Forelimb muscle (tissue), 1 donor: Measurements from ENCODE around the gene SDC1. TPM values are rescaled to one million over a fixed set of nuclear protein-coding genes. Genes with fewer than 3 reads are reported as not detected.

Experiments used
- DNase-seq: peaks from one replicate; pipeline ENCODE4 v3.0.0-alpha.2; 2013; ENCODE audit warnings: low read depth
- polyA plus RNA-seq: library from polyadenylated mRNA; unstranded; fragments of 120-200 nt; gene quantifications from one replicate; pipeline ENCODE4 v1.2.1, GENCODE V29; 2013; ENCODE audit not compliant: insufficient read length

SDC1 gene
- polyA plus RNA-seq, 1 donor: 6.0 TPM

GRCh38 chr2:20170704-20171250, 54.2 kb downstream of the SDC1 start:
- DNase-seq: no peak

- DNase-seq: no peak
These were observed 54.9 kb downstream of the SDC1 start for GRCh38 chr2:20169796-20170703.

- no peak for DNase-seq
These were observed 55.9 kb downstream of the SDC1 start for GRCh38 chr2:20168727-20169696.

- no peak for DNase-seq
These were observed 56.7 kb downstream of the SDC1 start for GRCh38 chr2:20168048-20168726.

- no peak for DNase-seq
These were observed 57.6 kb downstream of the SDC1 start for GRCh38 chr2:20167356-20167755.

- DNase-seq: no peak
These were observed 59.0 kb downstream of the SDC1 start for GRCh38 chr2:20165677-20166509.

GRCh38 chr2:20164734-20165478, 60.0 kb downstream of the SDC1 start:
- DNase-seq: no peak

GRCh38 chr2:20164061-20164733, 60.7 kb downstream of the SDC1 start:
- DNase-seq: no peak

- DNase-seq: no peak
These were observed 65.4 kb downstream of the SDC1 start for GRCh38 chr2:20159411-20160070.

GRCh38 chr2:20157193-20157891, 67.6 kb downstream of the SDC1 start:
- DNase-seq: no peak

- DNase-seq: no peak
These were observed 68.1 kb downstream of the SDC1 start for GRCh38 chr2:20156836-20157192.

GRCh38 chr2:20156076-20156759, 68.7 kb downstream of the SDC1 start:
- DNase-seq: no peak

GRCh38 chr2:20153131-20153851, 71.6 kb downstream of the SDC1 start:
- no peak for DNase-seq

GRCh38 chr2:20150806-20151571, 73.9 kb downstream of the SDC1 start:
- DNase-seq: no peak
